ENCODE measurements around the gene WFIKKN2.

GRCh38 chr17:50790618-50791017 is 44.8 kb upstream of the WFIKKN2 start:
- TF ChIP-seq TARDBP (IDR thresholded peaks at IDR 0.05) (no peak), FOXK2 (IDR thresholded peaks at IDR 0.05) (no peak), L3MBTL2 (conservative IDR thresholded peaks at IDR 0.05) (no peak), SP1 (IDR thresholded peaks at IDR 0.05) (no peak), ZNF384 (IDR thresholded peaks at IDR 0.05) (no peak), ELF4 (IDR thresholded peaks at IDR 0.05) (no peak)

Measured in HEK293T (cell line).